ENCODE results near the gene ROBO2.

The ROBO2 gene

DNA sequence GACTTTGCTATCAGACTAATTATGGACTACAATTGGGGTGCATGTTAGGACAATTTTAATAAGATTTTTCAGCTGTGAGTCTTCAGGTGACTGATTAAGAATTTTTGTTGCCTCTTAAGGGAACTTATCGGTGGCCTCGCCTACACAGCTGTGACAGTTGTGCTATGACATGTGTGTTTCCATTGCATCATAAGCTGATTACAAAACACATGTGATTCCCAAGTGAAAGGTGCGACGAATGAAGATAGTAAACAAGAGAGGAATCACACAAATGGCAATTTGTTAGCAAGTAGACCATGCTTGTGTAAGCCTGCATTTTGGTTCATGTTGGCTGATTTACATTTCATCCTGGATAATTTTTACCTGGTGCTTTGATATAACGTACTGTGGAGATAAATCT is 8.3 kb downstream of the ROBO2 start:
- no peak for DNase-seq (ENCODE audit: extremely low spot score)
- CTCF ChIA-PET = no interaction called here
- TF ChIP-seq, protein P1, sequence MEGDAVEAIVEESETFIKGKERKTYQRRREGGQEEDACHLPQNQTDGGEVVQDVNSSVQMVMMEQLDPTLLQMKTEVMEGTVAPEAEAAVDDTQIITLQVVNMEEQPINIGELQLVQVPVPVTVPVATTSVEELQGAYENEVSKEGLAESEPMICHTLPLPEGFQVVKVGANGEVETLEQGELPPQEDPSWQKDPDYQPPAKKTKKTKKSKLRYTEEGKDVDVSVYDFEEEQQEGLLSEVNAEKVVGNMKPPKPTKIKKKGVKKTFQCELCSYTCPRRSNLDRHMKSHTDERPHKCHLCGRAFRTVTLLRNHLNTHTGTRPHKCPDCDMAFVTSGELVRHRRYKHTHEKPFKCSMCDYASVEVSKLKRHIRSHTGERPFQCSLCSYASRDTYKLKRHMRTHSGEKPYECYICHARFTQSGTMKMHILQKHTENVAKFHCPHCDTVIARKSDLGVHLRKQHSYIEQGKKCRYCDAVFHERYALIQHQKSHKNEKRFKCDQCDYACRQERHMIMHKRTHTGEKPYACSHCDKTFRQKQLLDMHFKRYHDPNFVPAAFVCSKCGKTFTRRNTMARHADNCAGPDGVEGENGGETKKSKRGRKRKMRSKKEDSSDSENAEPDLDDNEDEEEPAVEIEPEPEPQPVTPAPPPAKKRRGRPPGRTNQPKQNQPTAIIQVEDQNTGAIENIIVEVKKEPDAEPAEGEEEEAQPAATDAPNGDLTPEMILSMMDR (IDR thresholded peaks at IDR 0.05; ENCODE audit: control extremely low read depth, extremely low read depth, low read depth, missing control alignments) = no peak
- POLR2A ChIA-PET = no interaction called here

DNA sequence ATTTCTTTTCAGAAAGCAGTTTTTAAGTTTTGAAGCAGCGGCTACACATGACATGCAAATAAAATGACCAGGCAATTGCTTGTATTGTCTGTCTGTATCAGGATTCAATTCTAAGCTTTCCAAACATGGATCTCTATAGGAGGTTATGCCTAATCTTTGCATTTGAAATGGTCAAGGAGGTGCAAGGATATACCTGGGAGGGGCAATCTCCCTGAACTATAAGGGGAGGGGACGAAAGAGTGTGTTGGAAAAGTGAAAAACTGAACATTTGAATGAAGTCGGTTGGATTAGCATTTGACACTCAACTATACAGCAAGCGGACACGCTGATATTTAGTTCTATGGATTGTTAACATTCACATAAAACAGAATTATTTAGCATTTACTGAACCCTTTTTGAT is 11.7 kb downstream of the ROBO2 start:
- ChIA-PET CTCF (no interaction called here), POLR2A (no interaction called here)
- no peak for DNase-seq (ENCODE audit: extremely low spot score)
- TF ChIP-seq, protein P1 (IDR thresholded peaks at IDR 0.05; ENCODE audit: control extremely low read depth, extremely low read depth, low read depth, missing control alignments) = no peak

DNA sequence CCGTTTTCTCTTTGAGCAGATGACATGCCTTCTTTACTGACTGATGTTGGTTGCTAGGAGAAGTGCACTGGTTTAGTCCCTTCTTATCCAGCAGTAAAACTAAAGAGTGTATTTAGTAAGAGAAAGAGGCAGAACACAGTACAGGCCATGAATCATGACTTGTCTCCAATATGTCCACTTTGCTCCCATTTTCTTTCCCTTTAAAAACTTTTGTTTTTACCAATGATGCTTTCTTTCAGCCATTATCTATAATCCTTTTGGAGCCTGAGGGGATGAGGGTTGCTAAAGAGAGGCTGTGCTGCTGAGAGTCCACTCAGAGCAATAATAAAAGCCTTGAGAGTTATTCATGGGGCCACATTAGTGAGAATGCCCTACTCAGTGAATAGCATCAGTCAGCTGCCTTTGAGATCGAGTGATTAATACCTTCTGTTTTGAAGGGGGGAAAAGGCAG is 12.2 kb downstream of the ROBO2 start:
- CTCF ChIA-PET = no interaction called here

GRCh38 chr3:77052733-77053670 is 13.1 kb downstream of the ROBO2 start:
- CTCF ChIA-PET = no interaction called here
- no peak for DNase-seq (ENCODE audit: extremely low spot score)
- POLR2A ChIA-PET = no interaction called here
- TF ChIP-seq, protein P1 (IDR thresholded peaks at IDR 0.05; ENCODE audit: control extremely low read depth, extremely low read depth, low read depth, missing control alignments) = no peak

More for the DNA sequence above, 12.2 kb downstream of the ROBO2 start:
- TF ChIP-seq, protein P1 (IDR thresholded peaks at IDR 0.05; ENCODE audit: control extremely low read depth, extremely low read depth, low read depth, missing control alignments) = no peak
- POLR2A ChIA-PET = no interaction called here
- DNase-seq (ENCODE audit: extremely low spot score) = no peak

DNA sequence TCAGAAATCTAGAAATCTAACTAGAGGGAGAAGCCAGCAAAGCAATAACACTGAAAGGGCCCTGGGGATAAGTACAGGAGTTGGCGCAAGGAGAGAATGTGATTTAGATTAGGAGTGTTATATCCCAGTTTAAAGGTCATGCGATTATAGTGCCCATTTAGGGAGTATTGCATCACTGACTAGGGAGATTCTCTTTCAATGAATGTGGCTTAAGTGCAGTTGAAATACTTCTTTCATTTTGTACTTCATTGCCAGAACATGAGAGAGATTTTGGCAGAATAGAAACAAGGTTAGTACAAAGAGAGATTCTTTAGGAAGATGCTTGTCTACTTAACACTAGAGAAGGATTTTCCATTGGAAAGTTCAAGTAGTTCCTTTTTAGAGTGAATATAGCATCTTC is 13.9 kb downstream of the ROBO2 start:
- no peak for DNase-seq (ENCODE audit: extremely low spot score)
- ChIA-PET CTCF (no interaction called here), POLR2A (no interaction called here)
- TF ChIP-seq, protein P1 (IDR thresholded peaks at IDR 0.05; ENCODE audit: control extremely low read depth, extremely low read depth, low read depth, missing control alignments) = no peak

GRCh38 chr3:77055841-77056341 is 16.0 kb downstream of the ROBO2 start:
- TF ChIP-seq, protein P1 (IDR thresholded peaks at IDR 0.05; ENCODE audit: control extremely low read depth, extremely low read depth, low read depth, missing control alignments) = no peak
- CTCF ChIA-PET = no interaction called here
- POLR2A ChIA-PET = no interaction called here
- no peak for DNase-seq (ENCODE audit: extremely low spot score)

All from GM10248 (cell line).